GM18498 (cell line): ENCODE results near the gene FRMD8.
"Not testable (repeated sequence)": the region's sequence is repeated elsewhere in the genome, so short reads cannot be mapped to it uniquely, and the experiment has no call there.

Experiments
- ATAC-seq: cut with Tn5 transposase; IDR thresholded peaks from one replicate; pipeline ENCODE4 v1.9.1; 2021; ENCODE audit warnings: mild to moderate bottlenecking, moderate library complexity; ENCODE audit not compliant: unreplicated experiment

The FRMD8 gene

GRCh38 chr11:65446446-65447277 lies 60.2 kb downstream of the FRMD8 start:
- no peak for ATAC-seq

- no peak for ATAC-seq
Observed at GRCh38 chr11:65448074-65448417, 61.6 kb downstream of the FRMD8 start.

- ATAC-seq = no peak
Observed at GRCh38 chr11:65448418-65449105, 62.1 kb downstream of the FRMD8 start.

- not testable (repeated sequence) for ATAC-seq
Observed at GRCh38 chr11:65451301-65451700, 64.9 kb downstream of the FRMD8 start.

GRCh38 chr11:65452259-65452658 lies 65.8 kb downstream of the FRMD8 start:
- not testable (repeated sequence) for ATAC-seq

- ATAC-seq = no peak
Observed at GRCh38 chr11:65452806-65453490, 66.5 kb downstream of the FRMD8 start.

- no peak for ATAC-seq
Observed at GRCh38 chr11:65454311-65454695, 67.9 kb downstream of the FRMD8 start.

GRCh38 chr11:65454696-65455456 lies 68.4 kb downstream of the FRMD8 start:
- peak; percentile 95 for ATAC-seq

- ATAC-seq = no peak
Observed at GRCh38 chr11:65456418-65456817, 70.0 kb downstream of the FRMD8 start.

- no peak for ATAC-seq
Observed at GRCh38 chr11:65459552-65459951, 73.1 kb downstream of the FRMD8 start.
